Neuron (in vitro differentiated cells): ENCODE results near the gene HLA-DQB1.
"Not testable (repeated sequence)": the region's sequence is repeated elsewhere in the genome, so short reads cannot be mapped to it uniquely, and the experiment has no call there.

Experiments
- H2AFZ ChIP-seq: one replicate; pipeline ENCODE4 v1.6.1; 2013; ENCODE audit warnings: low read depth, mild to moderate bottlenecking, inconsistent platforms, low read length, moderate library complexity
- H3K27me3 ChIP-seq: one replicate; pipeline ENCODE4 v1.6.1; 2013; ENCODE audit warnings: low read length; ENCODE audit not compliant: insufficient read depth
- H3K36me3 ChIP-seq: one replicate; pipeline ENCODE4 v1.6.1; 2013; ENCODE audit warnings: low read length; ENCODE audit not compliant: insufficient read depth
- H3K4me1 ChIP-seq: one replicate; pipeline ENCODE4 v1.6.1; 2013; ENCODE audit warnings: low read length; ENCODE audit not compliant: insufficient read depth
- H3K4me3 ChIP-seq: 2 replicates; pipeline ENCODE4 v1.5.1; 2013; ENCODE audit warnings: mild to moderate bottlenecking, low read length, moderate library complexity
- H3K9me3 ChIP-seq: one replicate; pipeline ENCODE4 v1.6.1; 2013; ENCODE audit warnings: low read length

The HLA-DQB1 gene

DNA sequence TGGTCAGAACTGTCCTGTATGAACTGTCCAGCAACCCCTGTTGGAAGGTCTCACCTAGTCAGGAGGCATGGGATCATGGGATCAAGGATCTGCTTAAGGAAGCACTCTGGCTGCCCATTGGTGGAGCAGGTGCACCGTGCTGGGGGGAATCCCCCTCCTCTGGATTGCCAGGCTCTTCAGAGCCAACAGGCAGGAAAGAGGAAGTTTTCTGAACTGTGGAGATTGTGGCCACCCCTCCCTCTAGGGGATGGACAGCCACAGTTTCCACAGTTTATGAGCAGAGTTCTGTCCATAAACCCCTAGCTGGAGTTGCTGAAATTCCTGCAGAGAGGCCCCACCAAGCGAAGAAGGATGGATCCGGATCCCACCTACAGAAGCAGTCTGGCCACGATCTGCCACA lies 13.0 kb upstream of the HLA-DQB1 start:
- Histone ChIP-seq H3K36me3 (no peaks in the 10 kb centered on the region), H3K27me3 (no peaks in the 10 kb centered on the region), H3K9me3 (no peaks in the 10 kb centered on the region), H2AFZ (no peak overlapping the region), H3K4me1 (no peaks in the 10 kb centered on the region), H3K4me3 (no peak overlapping the region)

DNA sequence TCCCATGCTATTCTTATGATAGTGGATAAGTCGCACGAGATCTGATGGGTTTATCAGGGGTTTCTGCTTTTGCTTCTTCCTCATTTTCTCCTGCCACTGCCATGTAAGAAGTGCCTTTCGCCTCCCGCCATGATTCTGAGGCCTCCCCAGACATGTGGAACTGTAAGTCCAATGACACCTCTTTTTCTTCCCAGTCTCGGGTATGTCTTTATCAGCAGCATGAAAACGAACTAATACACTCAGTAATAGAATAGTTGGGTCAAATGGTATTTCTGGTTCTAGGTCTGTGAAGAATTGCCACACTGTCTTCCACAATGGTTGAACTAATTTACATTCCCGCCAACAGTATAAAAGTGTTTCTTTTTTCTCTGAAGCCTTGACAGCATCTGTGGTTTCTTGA lies 7.7 kb upstream of the HLA-DQB1 start:
- not testable (repeated sequence) for H2AFZ ChIP-seq, H3K9me3 ChIP-seq, H3K4me1 ChIP-seq, H3K36me3 ChIP-seq, H3K27me3 ChIP-seq, H3K4me3 ChIP-seq

DNA sequence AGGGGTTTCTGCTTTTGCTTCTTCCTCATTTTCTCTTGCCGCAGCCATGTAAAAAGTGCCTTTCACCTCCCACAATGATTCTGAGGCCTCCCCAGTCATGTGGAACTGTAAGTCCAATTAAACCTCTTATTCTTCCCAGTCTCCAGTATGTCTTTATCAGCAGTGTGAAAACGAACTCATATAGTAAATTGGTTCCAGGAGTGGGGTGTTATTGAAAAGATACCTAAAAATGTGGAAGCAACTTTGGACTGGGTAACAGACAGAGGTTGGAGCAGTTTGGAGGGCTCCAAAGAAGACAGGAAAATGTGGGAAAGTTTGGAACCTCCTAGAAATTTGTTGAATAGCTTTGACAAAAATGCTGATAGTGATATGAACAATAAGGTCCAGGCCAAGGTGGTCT lies 5.5 kb upstream of the HLA-DQB1 start:
- not testable (repeated sequence) for H3K27me3 ChIP-seq, H3K36me3 ChIP-seq, H3K4me1 ChIP-seq, H3K4me3 ChIP-seq, H2AFZ ChIP-seq, H3K9me3 ChIP-seq

DNA sequence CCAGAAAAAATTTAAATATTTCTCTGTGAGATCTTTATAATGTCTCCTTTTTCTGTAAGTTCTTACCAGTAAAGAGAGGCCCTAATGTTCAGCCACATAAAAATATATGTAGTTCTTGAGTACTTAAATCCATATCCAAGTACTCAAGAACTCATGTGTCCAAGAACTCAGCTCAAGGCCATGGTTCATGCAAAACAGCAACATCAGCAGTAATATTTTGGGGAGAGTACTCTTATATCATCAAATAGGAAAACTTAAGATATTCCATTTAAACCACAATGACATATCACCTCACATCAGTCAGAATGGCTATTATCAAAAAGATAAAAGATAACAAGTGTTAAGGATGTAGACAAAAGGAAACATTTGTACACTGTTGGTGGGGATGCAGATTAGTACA lies 3.4 kb upstream of the HLA-DQB1 start:
- Histone ChIP-seq H3K27me3 (peaks cover 26% of the 10 kb centered on the region), H3K4me1 (no peaks in the 10 kb centered on the region), H2AFZ (no peak overlapping the region), H3K4me3 (no peak overlapping the region), H3K36me3 (no peaks in the 10 kb centered on the region), H3K9me3 (no peaks in the 10 kb centered on the region)

DNA sequence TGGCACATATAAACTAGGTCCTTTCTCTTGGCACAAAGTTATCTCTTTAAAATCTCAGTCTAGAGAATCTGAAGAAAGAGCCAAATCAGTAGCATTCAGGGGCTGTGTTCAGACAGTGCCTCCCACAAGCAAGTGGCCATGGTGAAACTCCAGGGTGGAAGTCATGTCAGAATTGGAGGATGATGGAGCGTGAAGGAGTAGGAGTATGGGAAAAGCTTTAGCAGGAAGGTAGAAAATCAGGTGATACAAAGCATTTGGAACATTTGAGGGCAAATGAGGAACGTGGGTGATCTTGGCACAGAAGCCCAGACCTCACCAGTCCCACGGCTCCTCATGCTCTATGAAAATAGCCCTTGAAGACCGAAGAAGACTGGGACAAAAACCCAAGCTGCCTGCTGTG lies 2.8 kb upstream of the HLA-DQB1 start:
- Histone ChIP-seq H3K27me3 (peaks cover 31% of the 10 kb centered on the region), H3K4me1 (no peaks in the 10 kb centered on the region), H3K9me3 (no peaks in the 10 kb centered on the region), H2AFZ (no peak overlapping the region), H3K36me3 (no peaks in the 10 kb centered on the region), H3K4me3 (no peak overlapping the region)

DNA sequence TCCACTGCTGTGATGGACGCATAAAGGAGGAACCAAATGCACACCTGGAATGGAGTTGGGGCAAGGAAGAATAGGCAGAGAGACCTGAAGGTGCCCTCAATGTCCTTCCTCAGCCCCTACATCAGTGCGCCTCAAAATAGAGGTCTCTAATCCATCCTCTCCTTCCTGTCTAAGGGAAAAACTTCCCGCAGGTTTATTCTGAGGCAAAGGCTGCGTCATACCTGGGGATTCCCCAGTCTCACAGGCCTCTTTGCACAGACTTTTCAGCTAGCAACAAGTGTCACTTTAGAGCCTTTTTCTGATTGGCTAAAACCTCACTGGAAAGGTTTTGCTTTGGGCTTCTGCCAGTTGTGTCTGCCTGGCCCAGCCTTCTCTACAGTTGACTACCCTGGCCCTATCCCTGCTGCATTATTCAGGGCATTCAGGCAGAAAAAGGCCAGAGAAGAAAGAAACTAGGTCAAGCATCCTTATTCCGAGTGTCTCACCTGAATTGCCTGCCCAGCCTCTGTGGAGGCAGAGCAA lies 1.8 kb upstream of the HLA-DQB1 start:
- no peaks in the 10 kb centered on the region for H3K36me3 ChIP-seq
- H3K4me3 ChIP-seq: no peak overlapping the region
- no peak overlapping the region for H2AFZ ChIP-seq
- peaks cover 38% of the 10 kb centered on the region for H3K27me3 ChIP-seq
- no peaks in the 10 kb centered on the region for H3K4me1 ChIP-seq
- H3K9me3 ChIP-seq: no peaks in the 10 kb centered on the region

DNA sequence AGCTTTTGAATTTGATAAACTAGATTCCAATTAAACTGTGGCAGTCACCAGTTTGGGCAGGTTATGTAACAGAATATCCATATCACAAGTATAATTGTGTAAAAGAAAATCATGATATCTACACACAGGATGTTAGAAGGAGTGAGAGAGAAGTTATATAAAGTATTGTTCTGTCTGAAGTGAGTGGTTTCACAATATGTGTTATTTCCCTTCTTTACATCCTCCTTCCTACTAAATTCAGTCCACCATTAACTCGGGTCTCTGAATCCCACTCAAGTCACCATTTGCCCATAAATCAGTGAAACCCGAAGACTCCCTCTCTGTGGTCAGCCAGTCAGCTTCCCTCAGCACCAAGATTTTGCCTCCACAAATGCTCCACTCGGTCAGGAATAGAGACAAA lies 796 bp downstream of the HLA-DQB1 start:
- Histone ChIP-seq H2AFZ (no peak overlapping the region), H3K9me3 (no peaks in the 10 kb centered on the region), H3K36me3 (no peaks in the 10 kb centered on the region), H3K4me3 (no peak overlapping the region), H3K4me1 (no peaks in the 10 kb centered on the region), H3K27me3 (peaks cover 43% of the 10 kb centered on the region)

DNA sequence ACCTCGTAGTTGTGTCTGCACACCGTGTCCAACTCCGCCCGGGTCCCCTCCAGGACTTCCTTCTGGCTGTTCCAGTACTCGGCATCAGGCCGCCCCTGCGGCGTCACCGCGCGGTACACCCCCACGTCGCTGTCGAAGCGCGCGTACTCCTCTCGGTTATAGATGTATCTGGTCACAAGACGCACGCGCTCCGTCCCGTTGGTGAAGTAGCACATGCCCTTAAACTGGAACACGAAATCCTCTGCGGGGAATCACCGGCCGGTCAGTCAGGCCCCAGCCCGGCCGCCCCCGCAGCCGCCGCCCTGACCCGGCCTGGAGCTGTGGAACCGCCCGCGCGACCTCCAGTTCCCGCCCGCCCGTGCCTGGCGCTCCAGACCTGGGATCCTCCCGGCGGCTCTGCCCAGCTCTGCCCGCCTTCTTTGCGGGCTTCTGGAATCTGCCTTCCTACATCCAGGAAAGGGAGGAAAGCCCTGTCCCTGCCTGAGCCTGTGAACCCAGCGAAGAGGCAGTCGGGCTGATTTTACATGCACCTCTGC lies 1.6 kb downstream of the HLA-DQB1 start:
- no peaks in the 10 kb centered on the region for H3K36me3 ChIP-seq
- H3K4me3 ChIP-seq: no peak overlapping the region
- no peaks in the 10 kb centered on the region for H3K9me3 ChIP-seq
- H2AFZ ChIP-seq: no peak overlapping the region
- peaks cover 43% of the 10 kb centered on the region for H3K27me3 ChIP-seq
- H3K4me1 ChIP-seq: no peaks in the 10 kb centered on the region

DNA sequence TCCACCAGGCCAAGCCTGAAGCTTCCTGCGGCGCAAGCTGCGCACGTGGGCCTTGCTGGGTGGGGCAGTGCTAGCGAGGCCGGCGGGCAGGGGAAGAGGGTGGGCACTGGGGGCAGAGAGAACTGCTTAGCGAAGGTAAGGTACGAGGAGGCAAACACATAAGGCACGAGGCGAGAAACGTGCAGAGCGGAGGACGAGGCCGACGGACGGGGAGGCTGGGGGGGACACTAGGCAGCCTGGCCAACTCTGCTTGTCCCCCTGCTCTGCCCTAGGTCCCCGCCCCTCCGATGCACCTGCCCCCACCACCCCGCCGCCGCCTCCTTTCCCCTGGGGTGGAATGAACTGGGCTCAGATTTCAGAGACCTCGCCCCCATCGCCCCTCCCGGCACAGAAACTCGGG lies 2.1 kb downstream of the HLA-DQB1 start:
- Histone ChIP-seq H3K36me3 (no peaks in the 10 kb centered on the region), H3K9me3 (no peaks in the 10 kb centered on the region), H3K27me3 (peaks cover 43% of the 10 kb centered on the region), H3K4me1 (no peaks in the 10 kb centered on the region), H2AFZ (no peak overlapping the region), H3K4me3 (no peak overlapping the region)

DNA sequence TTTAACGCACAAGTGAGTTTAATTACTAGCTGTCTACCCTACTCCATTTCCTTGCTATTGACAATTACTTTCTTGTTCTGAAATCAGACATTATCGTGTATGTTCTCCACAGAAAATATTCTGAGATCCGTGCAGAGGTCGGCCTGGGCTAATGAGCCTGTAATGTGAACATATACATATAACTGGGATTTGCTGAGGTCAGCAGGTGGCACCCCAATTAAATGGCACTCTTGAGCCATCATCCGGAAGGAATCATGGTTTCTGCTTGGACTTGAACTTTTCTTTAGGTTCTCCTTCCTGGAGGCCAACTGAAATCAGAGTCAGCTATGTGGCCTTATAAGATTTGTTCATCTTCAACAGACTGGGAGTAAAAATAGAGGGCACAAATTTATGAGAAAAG lies 3.6 kb downstream of the HLA-DQB1 start:
- Histone ChIP-seq H2AFZ (no peak overlapping the region), H3K27me3 (peaks cover 38% of the 10 kb centered on the region), H3K9me3 (no peaks in the 10 kb centered on the region), H3K36me3 (no peaks in the 10 kb centered on the region), H3K4me1 (no peaks in the 10 kb centered on the region), H3K4me3 (no peak overlapping the region)

DNA sequence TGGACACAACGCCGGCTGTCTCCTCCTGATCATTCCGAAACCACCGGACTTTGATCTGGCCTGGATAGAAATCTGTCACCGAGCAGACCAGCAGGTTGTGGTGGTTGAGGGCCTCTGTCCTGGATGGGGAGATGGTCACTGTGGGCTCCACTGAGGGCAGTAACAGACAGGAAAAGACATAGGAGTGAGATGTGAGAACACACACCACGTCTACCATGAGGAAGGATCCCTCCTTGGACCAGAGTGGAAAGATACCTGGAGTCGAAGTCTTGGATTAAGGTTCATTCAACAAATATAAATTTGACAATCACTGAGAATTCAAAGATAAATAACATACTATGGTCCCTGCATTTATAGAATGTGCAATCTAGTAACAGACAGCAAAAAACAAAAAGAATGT lies 4.4 kb downstream of the HLA-DQB1 start:
- no peaks in the 10 kb centered on the region for H3K9me3 ChIP-seq
- no peaks in the 10 kb centered on the region for H3K36me3 ChIP-seq
- no peak overlapping the region for H2AFZ ChIP-seq

DNA sequence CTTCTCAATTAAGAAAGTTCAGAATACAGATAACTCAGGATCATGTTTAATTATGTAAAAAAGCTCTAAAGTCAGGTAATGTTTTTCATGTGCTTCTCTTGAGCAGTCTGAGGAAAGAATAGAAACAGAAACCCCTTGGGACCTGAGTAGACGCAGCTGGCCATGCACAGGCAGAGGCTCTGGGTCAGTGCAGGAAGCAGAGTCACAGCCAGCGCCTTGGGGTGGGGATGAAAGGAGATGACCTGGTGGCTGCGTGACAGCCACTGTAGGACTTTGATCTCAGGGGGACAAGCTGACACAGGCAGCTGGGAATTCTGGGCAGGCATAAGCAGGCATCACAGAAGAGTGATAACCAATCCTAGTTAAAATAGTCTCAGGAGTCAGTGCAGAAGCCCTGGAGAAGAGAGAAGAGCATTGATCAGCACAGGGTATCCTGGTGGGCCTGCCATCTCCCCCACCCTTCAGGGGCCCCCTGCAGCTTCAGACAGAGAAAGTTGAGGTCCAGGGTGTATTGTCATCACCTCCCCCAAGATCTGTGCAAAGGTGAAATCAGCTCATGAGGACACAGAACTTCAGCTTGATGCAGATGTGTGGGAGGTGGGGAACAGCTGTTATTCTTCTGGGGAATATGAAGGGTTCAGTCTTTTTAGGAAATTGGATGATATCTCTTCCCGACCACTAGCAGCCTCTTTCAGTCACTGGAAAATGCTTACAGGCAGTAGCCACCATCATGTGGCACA lies 6.4 kb downstream of the HLA-DQB1 start:
- peaks cover 18% of the 10 kb centered on the region for H3K27me3 ChIP-seq
- no peaks in the 10 kb centered on the region for H3K4me1 ChIP-seq
- no peaks in the 10 kb centered on the region for H3K36me3 ChIP-seq
- no peaks in the 10 kb centered on the region for H3K9me3 ChIP-seq
- H3K4me3 ChIP-seq: no peak overlapping the region
- no peak overlapping the region for H2AFZ ChIP-seq

More for the DNA sequence above, 4.4 kb downstream of the HLA-DQB1 start:
- peaks cover 35% of the 10 kb centered on the region for H3K27me3 ChIP-seq
- H3K4me3 ChIP-seq: no peak overlapping the region
- no peaks in the 10 kb centered on the region for H3K4me1 ChIP-seq

DNA sequence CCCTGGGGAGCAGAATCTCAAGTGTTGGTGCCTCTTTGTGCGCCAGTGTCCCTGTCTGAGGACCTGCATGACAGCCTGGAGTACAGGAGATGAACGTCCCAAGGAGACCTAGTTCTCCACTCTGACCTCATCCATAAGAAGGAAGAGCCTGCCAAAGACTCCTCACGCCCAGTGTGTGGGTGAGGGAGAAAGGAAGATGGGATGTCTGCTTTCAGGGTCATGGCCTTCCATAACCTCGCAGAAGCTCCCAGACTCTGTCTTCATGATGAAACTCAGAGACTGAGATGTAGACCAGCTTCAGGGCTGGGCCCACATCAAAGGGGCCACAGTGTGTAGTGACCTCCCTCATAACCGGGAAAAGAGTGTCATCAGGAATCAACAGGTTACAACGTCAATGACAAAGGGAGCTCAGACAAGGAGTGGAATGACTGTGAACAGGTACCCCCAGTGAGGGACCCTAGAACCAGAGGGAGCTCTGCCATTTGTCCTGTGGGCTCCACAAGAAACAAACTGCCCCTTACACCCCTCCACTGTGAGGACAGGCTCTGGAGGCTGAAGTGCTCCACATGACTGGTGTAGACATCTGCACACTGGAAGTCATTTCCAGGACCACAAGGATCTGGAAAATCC lies 8.1 kb downstream of the HLA-DQB1 start:
- Histone ChIP-seq H3K27me3 (peaks cover 6% of the 10 kb centered on the region), H3K9me3 (no peaks in the 10 kb centered on the region), H3K4me1 (no peaks in the 10 kb centered on the region), H3K36me3 (no peaks in the 10 kb centered on the region), H3K4me3 (no peak overlapping the region), H2AFZ (no peak overlapping the region)
